ENCODE results near the gene CHN2.
"Not testable (repeated sequence)": the region's sequence is repeated elsewhere in the genome, so short reads cannot be mapped to it uniquely, and the experiment has no call there.

Gene CHN2

DNA sequence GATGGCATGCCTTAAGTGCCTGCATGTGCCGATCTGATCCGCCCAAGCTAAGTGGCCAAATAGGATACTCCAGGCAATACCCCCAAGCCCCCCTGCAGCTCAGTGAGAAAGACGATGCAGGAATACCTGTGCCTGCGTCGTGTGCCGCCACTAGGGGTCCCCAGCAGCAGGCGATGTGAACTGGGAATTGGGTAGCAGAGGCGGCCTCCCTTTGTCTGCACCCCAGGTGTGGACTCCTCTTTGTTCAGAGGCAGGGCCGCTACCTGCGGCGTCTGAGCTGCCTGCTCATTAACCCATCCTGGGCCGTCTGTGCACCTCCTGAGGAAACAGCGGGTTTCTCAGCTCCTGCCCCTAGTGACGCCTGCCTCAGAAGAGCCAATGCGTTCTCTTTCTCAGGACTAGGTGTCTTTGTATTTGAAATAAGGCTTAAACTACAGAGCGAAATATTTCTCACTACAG, 4.8 kb upstream of the CHN2 start:
- DNase-seq (ENCODE audit: low read depth, low spot score), result peak; percentile 91

DNA sequence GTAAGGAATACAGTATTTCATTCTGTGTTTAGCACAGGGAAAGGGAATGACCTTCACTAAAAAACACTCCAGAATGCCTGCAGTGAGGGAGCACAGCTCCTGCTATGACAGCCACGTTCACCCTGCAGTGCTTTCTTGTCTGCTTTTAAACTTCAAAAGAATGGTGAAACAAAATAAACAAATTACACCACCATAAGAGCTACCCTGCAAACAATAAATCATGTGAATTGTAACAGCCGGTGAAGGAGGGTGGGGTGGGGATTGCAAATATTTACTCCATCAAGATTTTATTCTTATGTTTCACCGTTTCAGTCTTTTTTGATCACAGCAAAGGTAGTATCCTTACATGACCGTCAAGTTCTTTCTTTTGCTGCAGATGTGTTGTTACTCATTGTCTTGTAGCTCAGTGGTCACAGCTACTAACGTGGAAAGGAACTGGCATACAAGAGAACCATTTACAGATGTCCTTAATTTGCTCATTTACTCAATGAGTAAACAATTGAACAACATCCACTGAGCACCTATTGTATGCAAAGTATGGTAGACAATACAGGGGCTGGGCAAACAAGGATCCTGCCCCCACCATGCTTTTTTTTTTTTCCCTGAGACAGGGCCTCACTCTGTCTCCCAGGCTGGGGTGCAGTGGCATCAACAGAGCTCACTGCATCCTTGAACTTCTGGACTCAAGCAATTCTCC, 4.1 kb upstream of the CHN2 start:
- no peak for DNase-seq (ENCODE audit: low read depth, low spot score)

DNA sequence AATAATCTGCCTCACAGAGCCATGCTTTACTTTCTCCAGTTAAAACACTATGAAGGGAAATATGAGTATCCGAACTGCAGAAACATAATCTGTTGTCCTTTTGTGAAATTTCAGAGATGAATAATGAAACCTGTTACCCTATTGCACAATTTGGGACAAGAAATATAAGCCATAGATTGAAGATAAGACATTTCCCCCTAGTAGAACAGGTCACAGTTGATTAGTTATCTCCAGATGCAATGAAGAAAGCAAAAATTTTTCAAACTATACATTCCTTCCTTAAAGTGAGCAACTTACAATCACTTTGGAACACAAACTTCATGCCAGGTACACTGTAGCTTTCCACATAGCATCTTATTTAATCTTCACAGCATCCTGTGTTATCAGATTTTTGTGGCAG, 2.3 kb upstream of the CHN2 start:
- no peak for DNase-seq (ENCODE audit: low read depth, low spot score)

DNA sequence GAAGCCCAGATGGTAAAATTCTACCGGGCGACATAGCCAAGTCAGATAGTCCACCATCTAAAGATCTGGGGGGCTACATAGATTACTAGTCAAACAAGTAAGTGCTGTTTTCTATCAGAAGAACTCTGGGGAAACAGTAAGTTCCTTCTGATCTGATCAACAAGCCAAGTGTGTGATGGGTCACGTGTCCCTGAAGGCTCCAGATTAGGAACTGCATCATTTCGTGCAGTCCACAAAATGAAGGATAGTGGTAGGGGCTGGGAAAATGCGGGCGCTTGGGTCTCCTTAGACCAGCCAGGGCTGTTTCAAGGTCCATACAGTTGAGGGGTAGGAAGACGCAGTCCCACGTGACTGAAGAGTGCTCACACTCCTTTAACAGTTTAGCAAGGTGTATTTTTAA, 1.8 kb upstream of the CHN2 start:
- DNase-seq (ENCODE audit: low read depth, low spot score), result no peak

DNA sequence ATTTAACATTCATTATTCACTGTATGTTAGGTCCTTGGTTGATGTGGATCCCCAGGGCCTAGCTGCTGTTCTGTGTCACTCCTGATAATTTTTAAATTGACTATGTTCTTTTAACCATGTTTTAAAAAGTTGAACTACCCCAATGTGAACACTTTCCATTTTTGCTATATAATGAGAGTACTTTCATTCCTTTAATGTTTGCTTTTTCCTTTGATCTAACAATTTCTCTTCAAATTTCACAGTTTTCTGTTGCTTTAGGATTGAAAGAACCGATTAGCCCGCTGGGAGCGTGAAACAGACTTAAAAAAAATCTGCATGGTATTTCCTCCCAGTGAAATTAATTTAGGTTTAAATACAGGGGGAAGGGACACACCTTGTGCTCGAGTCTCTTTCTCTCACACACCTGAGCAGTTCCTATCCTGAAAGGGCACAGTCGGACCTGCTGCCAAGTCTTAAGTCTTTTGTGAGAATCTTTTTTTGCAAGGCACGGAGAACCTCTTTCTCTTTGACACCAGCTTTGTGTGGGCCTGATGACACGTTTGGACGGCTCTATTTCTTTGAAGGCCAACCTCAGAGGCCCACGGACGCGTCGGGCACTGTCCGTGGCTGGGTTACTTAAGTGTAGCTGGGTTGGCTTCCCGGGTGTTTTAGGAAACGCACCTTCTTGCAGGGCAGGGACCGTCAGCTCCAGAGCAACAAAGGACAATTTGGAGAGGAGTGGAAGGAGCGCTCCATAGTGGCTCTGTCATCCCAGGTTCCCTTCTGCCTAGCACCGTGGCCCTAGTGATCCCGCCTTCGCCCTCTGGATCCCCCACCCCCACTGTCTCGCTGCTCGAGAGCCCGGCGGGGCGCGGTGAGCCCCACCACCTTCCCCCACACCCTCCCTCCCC, 1.0 kb upstream of the CHN2 start:
- no peak for DNase-seq (ENCODE audit: low read depth, low spot score)

DNA sequence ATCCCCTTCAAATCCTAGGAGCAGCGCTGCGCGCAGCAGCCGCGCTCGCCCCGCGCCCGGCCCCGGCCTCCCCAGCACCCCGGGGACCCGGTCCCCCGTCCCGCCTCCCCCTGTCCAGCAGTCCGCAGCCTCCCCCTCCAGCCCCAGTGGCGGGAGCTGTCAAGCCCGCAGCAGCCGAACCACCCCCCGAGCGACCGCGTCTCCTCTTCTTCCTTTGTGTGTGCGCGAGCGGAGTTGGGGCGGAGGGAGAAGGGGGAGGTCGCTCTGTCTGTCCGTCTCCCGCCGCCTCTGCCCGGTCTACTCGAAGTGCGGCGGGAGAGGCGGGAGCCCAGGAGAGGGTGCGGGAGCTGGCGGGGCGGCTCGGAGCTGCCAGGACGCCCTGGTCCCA, 375 bp upstream of the CHN2 start:
- no peak for DNase-seq (ENCODE audit: low read depth, low spot score)

DNA sequence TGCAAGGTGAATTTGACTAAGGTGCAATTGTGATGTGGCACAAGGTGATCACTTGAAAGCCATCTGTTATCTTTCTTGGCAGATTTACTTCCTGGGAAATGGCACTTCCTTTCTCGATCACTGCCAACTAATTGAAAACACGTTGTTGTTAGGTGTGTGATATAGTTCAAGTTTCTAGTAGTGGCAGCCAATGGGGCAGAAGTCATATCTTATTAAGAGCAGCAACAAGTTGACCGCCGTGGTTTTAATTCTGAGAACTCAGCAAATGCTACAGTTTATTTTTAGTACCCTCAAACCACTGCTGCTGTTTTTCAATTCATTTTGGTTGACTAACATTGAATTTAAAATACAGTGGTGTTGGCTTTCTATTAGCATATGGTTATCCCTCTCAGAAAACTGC, 1.6 kb downstream of the CHN2 start:
- no peak for DNase-seq (ENCODE audit: low read depth, low spot score)

DNA sequence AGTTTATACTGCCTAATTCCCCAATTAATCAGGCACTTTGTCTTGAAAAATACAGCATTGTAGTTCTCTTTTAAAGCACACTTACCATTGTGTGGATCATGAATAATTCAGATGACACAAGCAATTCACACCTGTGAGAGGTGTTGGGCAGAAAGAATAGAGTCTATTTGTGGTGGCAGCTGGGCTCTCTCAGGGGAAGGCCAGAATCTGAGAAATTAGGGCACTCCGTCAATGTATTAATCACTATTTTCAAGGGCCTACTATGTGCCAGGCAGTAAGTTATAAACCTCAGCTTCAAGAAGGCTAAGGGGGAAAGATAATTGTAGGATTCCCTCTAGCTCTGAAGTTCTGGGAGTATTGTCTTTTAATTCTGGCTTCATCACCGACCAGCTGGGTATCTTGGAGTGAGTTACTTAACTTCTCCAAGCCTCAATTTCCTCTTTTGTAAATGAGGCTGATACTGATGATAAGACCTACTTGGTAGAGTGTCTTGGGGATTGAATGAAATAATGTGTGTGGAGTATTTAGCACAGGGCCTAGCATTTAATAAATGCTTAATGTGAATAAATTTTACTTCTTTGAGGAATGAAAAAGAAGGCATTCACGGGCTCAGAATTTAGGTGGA, 2.5 kb downstream of the CHN2 start:
- no peak for DNase-seq (ENCODE audit: low read depth, low spot score)

DNA sequence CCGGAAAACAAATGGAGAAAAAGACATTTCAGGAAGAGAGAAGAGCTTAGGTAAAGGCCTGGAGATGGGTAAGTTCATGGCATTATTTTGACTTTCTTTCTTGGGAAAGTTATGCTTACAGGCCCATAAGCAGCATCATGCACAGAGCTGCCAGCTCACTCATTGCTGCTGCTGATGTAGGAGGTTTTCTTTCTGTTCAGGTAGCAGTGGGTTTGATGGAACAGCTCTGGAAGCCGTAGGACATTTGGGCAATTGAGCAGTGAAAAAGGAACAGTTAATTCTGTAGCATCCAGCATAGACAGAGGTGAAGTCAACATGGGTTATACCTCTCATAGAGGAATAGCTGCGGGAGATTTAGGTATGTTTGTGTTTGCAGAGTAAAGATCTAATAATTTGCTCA, 3.3 kb downstream of the CHN2 start:
- no peak for DNase-seq (ENCODE audit: low read depth, low spot score)

DNA sequence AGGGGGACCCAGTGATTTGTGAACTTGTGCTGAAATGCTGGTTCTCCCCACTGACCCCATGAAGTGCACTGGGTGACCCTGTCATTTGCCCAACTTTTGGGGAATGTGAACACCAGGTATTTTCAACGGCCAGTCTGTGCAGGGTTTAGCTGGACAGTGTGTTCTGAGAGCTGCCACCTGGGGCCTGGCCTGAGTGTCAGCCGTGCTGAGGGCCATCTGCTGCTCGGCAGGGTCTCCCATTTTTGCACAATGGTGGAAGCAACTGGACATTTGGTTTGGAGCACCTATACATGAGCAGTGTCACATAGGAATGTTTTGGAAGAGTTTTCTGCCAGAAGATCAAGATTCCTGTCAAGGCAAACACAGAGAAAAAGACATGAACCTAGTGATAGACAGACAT, 5.2 kb downstream of the CHN2 start:
- DNase-seq (ENCODE audit: low read depth, low spot score), result no peak

DNA sequence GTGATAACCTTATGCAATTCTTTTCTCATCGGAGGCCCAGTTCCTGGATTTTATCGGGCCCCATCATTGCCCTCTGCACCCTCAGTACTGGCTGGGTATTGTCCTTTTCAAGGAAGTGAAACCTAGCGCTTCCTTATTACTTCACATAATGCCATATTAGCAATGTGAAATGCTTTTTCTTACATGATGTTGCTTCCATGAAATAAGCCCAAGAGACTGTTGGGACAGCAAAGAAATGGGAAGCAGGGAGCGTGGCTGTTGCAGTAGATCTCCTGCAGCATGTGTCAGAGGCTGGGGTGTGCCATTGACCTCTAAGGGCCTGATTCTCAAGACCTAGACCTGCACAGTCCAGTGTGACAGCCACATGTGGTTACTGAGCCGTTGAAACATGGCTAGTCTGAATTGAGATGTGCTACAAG, 8.1 kb downstream of the CHN2 start:
- DNase-seq (ENCODE audit: low read depth, low spot score), result no peak

DNA sequence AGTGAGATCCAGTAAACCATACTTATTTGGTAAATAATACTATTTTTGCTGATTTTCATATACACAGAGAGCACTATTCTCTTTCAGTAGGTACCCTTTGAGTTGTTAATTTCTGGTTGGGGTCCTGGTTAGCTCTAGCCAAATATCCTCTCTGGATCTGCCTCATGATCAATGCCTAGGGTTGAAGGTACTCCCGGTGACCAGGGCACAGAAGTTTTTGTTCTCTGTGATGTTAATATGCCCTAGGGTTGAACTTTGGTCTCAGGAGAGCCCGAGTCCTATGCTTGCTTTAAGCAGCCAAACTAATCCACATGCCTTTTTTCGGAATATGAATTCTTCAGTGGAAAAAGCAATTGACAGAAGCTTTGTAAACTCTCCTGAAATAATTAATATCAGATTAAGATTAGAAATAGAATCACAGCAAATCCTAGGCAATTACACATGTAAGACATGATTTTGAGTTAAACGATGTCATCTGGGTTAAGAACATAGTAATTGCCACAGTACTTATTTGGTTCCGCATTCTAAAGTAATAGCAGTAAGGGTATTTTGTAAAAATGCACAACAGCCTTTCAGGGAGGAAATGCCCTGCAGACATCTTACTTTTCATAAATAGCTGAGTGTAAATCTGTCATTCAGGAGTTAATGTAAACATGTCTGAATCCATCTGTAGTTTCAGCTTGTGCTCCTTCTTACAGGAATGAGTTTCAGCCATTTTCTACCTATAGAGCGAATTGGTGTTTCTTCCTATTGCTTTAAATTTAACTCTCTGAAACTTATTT, 10.1 kb downstream of the CHN2 start:
- DNase-seq (ENCODE audit: low read depth, low spot score), result no peak

DNA sequence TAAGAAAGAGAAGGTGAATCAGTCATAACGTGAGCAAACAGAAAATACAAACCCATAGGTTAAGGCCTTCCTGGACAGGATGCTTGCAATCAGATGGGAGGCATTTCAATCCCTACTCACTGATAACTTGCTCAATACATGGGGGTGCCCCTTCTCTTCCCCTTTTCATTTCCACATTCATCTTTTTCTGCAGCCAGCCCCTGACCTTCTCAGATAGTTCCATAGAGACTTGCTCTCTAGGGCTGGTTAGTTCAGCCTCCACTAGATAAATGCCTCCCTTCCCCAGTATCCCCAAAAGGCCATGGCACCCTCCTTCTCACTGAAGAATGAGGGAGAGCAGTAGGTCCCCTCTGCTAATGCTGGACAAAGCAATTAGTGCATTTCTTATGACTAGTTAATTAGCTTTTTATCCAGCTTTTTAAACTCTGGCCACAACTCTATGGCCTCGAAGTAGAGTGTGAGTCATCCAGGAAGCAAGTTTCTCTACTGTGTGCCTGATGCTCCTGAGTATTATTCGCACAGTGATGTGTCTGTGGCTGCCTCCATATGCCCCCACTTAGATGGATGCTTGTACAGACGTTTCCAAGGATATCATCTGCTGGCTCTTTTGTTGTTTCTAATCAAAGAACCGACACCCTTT, 12.7 kb downstream of the CHN2 start:
- DNase-seq (ENCODE audit: low read depth, low spot score), result no peak

DNA sequence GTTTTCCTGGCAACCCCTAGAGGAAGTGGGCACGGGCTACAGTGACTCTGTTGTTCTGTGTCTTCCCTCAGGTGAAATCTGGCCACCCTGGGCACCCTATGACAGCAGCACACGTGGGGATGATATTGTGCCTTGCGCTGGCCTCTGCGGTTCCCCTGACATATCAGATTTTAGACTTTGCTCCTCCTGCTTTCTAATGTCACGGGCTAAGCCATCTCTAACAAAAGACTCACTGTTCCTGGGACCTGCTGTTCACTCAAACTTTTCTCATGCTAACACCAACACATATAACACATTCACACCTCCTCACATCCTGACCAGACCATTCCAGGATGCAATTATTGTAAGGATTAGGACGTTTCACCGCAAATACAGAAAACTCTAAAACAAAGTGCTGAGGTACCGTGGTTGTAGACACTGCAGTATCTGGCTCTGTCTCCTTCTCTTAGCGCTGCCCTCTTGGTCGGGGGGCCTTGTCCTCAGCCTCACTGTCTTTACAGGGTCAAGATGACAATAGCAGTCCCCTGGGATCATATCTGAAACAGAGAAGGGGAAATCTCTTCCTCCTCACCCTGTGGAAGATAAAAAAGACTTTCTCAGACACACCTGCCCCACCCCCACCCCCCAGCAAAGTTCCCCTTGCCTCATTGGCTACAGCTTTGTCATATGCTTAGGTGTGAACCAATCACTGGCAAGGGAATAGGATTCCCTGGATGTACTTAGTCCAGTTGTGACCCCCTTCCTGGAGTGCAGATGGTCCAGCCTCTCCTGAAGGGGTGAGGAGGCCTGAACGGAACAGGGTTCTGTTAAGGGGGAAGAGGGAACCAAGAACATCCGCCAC, 14.1 kb downstream of the CHN2 start:
- no peak for DNase-seq (ENCODE audit: low read depth, low spot score)

DNA sequence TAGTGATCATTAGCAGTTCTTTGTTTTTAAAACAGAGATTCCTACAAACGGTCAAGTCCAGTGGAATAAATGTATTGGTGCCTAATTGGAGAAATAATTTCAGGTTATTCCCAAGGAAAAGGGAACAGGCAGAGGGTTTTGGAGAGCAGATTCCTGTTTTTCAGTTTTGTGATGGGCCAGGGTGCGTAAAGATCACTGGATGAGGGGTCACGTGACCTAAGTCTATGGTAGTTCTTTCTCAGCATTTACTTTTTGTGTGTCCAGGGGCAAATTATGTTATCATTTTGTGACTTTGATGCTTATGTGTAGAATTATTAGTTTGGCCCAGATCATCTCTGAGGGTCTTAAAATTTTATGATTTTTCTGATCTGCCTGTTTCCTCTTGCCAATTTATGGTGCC, 15.2 kb downstream of the CHN2 start:
- DNase-seq (ENCODE audit: low read depth, low spot score), result no peak

DNA sequence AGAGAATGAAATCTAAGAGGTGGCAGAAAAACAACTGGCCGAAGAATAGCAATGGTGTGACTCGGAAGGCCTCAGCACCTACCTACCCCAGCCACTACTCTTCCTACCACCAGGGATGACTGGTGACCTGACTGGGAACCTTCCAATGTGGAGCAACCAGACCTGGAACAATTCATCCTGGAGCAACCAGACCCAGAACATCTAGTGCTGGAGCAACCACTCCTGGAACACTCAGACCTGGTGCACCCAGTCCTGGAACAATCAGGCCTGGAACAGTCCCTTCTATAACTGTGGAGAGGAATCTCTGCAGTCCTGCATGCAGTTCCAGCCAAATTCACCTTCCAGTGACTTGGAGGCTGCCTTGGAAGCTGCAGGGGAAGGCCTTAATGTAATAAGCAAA, 18.2 kb downstream of the CHN2 start:
- not testable (repeated sequence) for DNase-seq (ENCODE audit: low read depth, low spot score)

DNA sequence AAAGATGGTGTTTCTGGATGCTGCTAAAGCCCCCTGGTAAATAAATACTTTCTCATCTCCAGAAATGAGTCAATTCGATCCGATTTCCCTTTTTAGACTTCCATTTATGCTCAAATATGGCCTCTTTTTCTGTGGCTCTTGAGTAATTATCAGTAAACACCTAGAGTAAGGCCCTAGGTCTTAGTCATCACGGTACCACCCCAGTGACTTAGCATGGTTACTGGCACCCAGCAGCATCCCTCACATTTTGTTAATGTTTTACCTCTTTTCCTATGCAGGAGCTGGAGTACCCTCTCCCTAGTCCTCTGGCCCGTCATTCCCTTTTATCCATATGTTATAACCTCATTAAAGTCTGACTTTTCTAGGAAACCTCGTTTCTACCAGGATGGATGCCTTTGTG, 19.5 kb downstream of the CHN2 start:
- no peak for DNase-seq (ENCODE audit: low read depth, low spot score)

DNA sequence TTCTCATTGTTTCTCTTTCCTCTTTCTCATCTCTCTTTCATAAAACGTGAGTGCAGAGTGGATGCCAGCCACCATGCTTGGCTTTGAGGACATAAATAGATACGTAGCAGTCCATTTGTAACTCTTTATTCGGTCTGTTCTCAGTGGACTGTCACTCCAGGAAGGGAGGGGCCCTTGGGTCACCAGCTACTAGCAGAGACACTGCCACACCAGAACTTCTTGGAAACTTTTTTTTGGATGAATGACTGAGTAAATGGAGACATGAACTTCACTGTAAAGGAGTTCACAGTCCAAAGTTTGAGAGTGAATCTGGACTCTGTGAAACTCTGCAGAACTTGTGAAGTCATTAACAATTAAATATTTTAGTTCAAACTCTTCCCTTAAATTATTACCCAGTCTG, 20.2 kb downstream of the CHN2 start:
- no peak for DNase-seq (ENCODE audit: low read depth, low spot score)

DNA sequence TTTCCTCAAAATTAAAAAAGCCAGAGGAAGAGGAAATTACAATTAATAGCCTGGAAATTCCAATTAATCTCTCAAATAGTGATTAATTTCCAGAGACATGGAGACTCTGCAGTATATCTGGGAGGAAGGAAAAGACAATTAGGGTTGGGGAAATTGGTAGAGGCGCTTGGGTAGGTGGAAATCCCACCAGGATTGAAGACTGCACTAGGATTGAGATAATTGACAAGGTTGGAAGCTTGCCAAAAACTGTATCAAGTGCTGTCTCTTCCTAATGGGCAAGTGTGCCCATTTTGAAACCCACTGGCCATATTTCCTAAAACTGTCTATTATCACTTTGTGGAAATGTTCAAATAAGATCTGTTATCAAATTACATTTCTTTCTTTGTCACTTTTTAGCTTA, 21.6 kb downstream of the CHN2 start:
- no peak for DNase-seq (ENCODE audit: low read depth, low spot score)

DNA sequence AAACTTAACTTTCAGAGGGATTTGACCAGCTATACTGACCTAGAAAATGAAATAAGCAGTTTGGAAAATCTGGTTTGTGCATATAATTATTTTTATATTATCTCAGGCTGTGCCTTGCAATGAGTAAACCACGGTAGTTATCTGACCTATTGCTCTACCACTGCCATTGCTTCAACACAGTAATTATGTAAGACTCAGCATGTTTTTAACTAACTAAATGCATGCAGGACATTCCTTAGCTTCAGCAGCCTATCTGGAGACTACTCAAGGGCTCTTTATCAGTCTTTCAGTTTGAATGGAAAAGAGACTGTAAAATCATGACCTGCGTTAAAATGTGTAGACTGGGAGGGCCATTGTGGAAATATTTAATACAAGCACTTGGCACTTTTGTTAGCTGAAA, 22.5 kb downstream of the CHN2 start:
- DNase-seq (ENCODE audit: low read depth, low spot score), result no peak

DNA sequence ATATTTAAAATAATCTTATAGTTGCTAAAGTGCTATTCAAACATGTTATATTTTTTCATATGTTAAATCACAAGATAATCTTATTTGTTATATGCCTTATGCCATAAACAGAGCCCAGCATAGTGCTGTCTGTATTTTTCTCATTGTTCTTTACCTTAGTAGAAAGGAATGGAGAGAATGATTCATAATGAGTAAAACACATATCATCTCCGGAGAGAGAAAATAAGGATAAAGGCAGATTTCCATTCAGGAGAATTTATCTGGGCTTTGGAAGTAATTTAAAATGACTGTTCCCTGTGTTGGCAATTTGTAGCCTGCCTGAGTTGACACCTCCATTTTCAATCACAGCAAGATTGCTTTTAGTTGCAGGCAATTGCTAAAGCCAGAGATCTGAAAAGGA, 30.2 kb downstream of the CHN2 start:
- no peak for DNase-seq (ENCODE audit: low read depth, low spot score)

All from iPS DF 19.7 (cell line).